HG02870 (cell line): ENCODE data around the gene KLF11.
"Not testable (repeated sequence)": the region's sequence is repeated elsewhere in the genome, so short reads cannot be mapped to it uniquely, and the experiment has no call there.

Source experiments
- ATAC-seq: cut with Tn5 transposase; IDR thresholded peaks from one replicate; pipeline ENCODE4 v1.9.1; 2021; ENCODE audit warnings: mild to moderate bottlenecking, moderate library complexity; ENCODE audit not compliant: unreplicated experiment

Gene KLF11

GRCh38 chr2:10080536-10081304 lies 37.4 kb downstream of the KLF11 start:
- no peak for ATAC-seq

DNA sequence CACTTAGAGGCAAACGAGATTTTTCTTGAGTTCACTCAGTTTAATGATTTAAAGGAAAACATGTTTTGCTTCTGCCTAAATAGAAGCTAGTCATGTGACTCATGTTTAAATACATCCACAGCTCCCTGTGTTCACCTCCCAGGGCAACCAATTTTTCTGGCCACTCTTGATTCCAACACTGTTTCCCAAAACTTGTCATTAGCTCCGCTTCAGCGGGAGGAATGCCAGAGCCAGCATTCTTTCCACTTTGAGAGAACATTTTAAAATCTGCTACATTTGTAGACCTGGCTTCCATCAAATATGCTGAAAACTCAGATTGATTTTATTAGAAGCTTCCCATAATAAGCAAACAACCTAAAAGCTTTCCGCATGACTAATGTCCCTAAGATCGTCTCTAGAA lies 39.7 kb downstream of the KLF11 start:
- ATAC-seq: no peak

GRCh38 chr2:10083692-10084211 lies 40.4 kb downstream of the KLF11 start:
- no peak for ATAC-seq

DNA sequence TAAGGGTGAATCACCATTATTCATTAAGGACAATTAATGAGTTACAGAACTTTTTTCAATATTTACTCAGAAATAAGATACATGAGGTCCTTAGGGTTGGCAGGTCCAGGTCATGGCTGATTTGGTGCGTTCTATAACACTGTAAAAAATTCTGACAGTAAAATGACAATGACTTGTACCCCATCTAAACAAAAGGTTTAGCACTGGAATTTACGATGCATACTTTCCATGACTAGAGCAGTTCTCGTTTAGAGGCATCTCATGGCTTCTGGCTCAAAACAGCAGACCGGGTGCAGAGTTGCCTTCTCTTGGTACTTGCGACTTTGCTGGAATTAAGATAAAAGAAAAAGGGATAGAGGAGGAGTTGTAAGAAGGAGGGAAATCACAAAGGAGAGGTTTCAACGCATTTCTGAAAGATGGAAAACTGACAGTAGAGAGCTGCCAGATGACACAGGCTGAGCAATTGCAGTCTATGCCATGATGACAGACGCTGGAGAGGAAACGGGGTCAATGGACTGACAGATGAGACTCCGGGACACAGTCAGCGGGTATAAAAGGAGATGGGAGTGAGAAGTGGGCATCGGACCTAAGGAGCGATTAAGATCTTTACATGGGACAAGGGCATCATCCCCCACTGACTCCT lies 41.0 kb downstream of the KLF11 start:
- no peak for ATAC-seq

- no peak for ATAC-seq
Observed at GRCh38 chr2:10085043-10085667, 41.8 kb downstream of the KLF11 start.

DNA sequence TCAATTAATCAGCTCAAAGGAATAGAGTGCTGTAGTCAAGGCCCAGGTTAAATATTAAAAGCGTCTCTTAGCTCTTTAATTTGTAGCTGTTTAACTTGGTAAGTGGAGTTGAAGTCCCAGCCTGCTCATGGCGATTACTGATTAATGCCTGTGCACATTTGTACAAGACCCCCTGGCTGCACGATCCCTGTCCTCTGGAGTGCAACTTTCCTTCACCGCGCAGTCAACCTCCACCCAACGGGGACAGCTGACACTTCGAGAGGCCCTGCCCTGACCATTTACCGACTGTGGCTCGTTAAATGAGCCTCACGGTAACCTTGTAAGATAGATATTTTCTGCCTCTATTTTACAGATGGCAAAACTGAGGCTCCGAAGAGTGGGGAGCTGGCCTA lies 42.3 kb downstream of the KLF11 start:
- no peak for ATAC-seq

DNA sequence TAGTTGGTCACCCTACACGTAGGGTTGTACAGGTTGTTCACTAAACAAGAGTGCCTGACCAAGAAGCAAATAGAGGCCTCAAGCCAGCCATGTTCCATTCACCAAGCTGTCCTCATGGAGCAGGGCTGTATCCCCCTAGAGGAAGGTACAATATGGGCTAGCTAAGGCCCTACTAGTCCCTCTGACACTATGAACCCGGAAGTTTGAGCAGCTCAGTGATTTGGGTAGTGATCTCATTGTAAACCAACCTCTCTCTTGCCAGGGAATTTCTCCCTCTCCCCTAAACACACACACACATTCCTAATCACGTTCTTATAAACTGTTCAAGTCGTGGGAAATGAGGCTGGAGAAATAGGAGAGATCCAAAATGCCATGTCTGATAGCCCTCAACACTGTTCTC lies 43.6 kb downstream of the KLF11 start:
- ATAC-seq: no peak

DNA sequence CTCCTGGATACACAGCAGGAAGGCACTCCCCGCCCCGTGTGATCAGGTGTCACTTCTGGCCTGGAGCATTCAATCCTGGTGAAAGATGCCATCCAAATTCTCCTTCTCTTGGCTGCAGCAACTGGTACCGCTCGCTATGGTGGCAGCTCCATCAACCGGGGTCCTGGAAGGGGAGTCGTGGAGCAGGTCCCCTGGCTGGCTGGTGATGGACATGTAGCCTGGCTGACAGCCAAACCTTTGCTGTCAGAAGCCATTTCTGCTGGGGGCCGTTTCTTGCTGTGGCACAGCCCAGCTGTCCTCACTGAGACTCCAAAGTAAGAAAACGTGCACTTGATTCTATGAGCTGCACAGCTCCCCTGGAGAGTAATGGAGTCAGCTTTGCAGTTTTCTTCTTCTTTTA lies 44.0 kb downstream of the KLF11 start:
- ATAC-seq: no peak

GRCh38 chr2:10089565-10090190 lies 46.3 kb downstream of the KLF11 start:
- no peak for ATAC-seq

DNA sequence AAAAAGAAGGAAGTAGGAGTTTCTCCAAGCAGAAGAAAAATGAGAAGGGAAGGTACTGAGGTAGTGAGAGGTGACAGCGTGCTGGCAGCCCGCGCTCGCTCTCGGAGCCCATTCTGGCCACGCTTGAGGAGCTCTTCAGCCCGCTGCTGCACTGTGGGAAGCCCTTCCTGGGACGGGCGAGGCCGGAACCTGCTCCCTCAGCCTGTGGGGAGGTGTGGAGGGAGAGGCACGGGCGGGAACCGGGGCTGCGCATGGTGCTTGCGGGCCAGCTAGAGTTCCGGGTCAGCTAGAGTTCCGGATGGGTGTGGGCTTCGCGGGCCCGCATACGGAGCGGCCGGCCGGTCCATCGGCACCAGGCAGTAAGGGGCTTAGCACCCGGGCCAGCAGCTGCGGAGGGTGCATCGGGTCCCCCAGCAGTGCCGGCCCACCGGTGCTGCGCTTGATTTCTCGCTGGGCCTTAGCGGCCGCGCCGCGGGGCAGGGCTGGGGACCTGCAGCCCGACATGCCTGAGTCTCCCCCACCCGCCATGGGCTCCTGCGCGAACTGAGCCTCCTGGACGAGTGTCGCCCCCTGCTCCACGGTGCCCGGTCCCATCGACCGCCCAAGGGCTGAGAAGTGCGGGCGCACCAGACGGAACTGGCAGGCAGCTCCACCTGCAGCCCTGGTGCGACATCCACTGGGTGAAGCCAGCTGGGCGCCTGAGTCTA lies 48.0 kb downstream of the KLF11 start:
- no peak for ATAC-seq

GRCh38 chr2:10091889-10092244 lies 48.5 kb downstream of the KLF11 start:
- not testable (repeated sequence) for ATAC-seq

GRCh38 chr2:10094271-10094814 lies 51.0 kb downstream of the KLF11 start:
- ATAC-seq: no peak

GRCh38 chr2:10095175-10095574 lies 51.8 kb downstream of the KLF11 start:
- ATAC-seq: no peak

DNA sequence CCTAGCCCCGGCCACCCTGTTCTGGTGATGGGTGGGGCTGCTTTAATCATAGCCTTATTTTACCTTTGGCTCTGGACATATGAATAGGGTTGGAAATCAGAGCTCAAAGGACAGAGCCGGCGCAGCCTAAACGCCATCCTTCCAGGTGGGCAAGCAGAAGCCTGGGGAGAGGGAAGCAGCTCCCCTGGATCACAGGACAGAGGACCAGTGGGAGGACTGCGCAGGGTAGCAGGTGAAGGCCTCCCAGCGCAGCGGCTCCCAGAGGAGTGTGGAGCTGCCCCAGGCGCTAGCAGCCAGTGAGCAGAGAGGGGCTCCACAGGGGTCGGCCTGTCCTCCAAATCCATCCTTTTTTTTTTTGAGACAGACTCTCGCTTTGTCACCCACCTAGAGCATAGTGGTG lies 53.3 kb downstream of the KLF11 start:
- ATAC-seq: no peak

DNA sequence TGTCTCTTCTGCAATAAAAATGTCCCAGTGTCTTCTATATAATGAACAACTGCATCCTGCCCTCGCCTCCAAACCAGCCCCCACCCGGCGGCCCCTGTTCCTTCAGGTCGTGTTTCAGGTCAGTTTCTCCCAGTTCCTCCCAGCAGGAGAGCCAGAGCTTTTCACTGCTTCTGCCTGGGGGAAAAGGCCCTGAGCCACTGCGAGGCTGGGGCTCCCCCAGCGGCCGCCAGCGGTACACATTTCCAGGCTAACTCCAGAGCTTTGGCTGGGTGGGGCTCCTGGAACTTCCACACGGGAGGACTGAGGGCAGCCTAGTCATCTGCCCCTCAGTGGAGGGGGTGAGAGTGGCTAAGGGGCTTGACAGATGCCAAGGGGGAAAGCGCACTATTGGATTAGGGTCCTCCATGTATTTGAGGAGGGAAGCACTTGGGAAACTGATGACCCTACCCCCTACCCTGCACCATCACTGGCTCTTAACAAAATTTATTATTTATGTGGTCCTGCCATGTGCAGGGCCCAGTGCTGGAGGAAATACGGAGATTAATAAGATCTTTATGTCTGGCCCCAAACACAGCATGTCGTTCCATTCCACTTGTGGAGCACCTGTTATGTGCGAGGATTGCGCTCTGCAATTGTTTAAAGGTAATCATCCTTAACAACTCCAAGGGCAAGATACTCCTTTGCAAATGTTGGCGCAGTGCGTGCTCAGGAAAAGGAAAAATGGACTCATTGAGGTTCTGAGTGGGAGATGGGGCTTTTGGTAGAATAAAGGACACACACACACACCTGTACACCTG lies 54.2 kb downstream of the KLF11 start:
- peak; percentile 51 for ATAC-seq

GRCh38 chr2:10101491-10101890 lies 58.1 kb downstream of the KLF11 start:
- peak; percentile 68 for ATAC-seq

GRCh38 chr2:10103179-10103578 lies 59.8 kb downstream of the KLF11 start:
- no peak for ATAC-seq
